MCF 10A (cell line): ENCODE measurements around the gene VAPA. TPM values are rescaled to one million over a fixed set of nuclear protein-coding genes. Genes with fewer than 3 reads are reported as not detected.

Source experiments
- BruUV-seq: library from RNA; stranded (reverse); fragments of 400-500 nt; replicated peaks from 2 replicates; lab custom pipeline; 2021; lab: Mats Ljungman, UMichigan
- CTCF ChIA-PET: fragments of 300-600 bp; sonication (Branson Sonifier 250); formaldehyde crosslinking; extraction: SDS; loops from one replicate; lab custom pipeline; 2021; ENCODE audit warnings: antibody characterized with exemption, inconsistent platforms; lab: Yijun Ruan, JAX
- POLR2A ChIA-PET: fragments of 300-600, 350-650 bp; sonication (Branson Sonifier 250); formaldehyde crosslinking; extraction: SDS; loops from one replicate; lab custom pipeline; 2020; ENCODE audit warnings: antibody characterized with exemption, inconsistent platforms; lab: Yijun Ruan, JAX
- DNase-seq: peaks from one replicate; pipeline ENCODE4 v3.0.0-alpha.2; 2018; ENCODE audit not compliant: unreplicated experiment
- H3K27ac Mint-ChIP-seq: one replicate; pipeline ENCODE4 v1.8.0; 2022; ENCODE audit warnings: mild to moderate bottlenecking, low read depth, mixed read lengths; ENCODE audit not compliant: unreplicated experiment
- H3K27me3 Mint-ChIP-seq: one replicate; pipeline ENCODE4 v1.8.0; 2022; ENCODE audit warnings: mixed read lengths; ENCODE audit not compliant: insufficient read depth, unreplicated experiment
- H3K36me3 Mint-ChIP-seq: one replicate; pipeline ENCODE4 v1.8.0; 2022; ENCODE audit warnings: mild to moderate bottlenecking, moderate library complexity, mixed read lengths; ENCODE audit not compliant: insufficient read depth, unreplicated experiment
- H3K4me1 Mint-ChIP-seq: one replicate; pipeline ENCODE4 v1.8.0; 2022; ENCODE audit warnings: mixed read lengths; ENCODE audit not compliant: insufficient read depth, unreplicated experiment
- H3K4me3 Mint-ChIP-seq: one replicate; pipeline ENCODE4 v1.8.0; 2022; ENCODE audit warnings: mild to moderate bottlenecking, moderate library complexity, mixed read lengths; ENCODE audit not compliant: unreplicated experiment
- H3K9me3 Mint-ChIP-seq: one replicate; pipeline ENCODE4 v1.8.0; 2022; ENCODE audit warnings: mixed read lengths; ENCODE audit not compliant: unreplicated experiment
- CTCF ChIP-seq: fragments of 200-600 bp; IDR thresholded peaks from one replicate; pipeline ENCODE4 v1.8.0; 2022; ENCODE audit warnings: antibody characterized with exemption, mild to moderate bottlenecking; ENCODE audit not compliant: unreplicated experiment
- intact Hi-C: fragments of 100-400 bp; cut with micrococcal nuclease; formaldehyde crosslinking; loops from 2 replicates; pipeline ENCODE4 v1.14.1; 2022
- total RNA-seq: library from RNA; stranded (reverse); gene quantifications from 2 replicates; pipeline ENCODE4 v1.2.3, GENCODE V29; 2022

The VAPA gene
- total RNA-seq, 1 experiment from 2014 or later, result 286 TPM

GRCh38 chr18:9916808-9917207 lies 3.0 kb downstream of the VAPA start:
- peak overlapping the region; percentile 96 for H3K27ac Mint-ChIP-seq
- no peaks in the 10 kb centered on the region for H3K27me3 Mint-ChIP-seq
- intact Hi-C loops, result loop anchor here (5.0 to 10.0 kb wide), 4 partner anchors 40 to 302 kb away; partner anchors contain the start of gene PPP4R1
- POLR2A ChIA-PET, result no interaction called here
- BruUV-seq, result no TSS peak
- no peak for DNase-seq
- H3K36me3 Mint-ChIP-seq, result peaks cover 2% of the 10 kb centered on the region
- no peak for TF ChIP-seq CTCF
- H3K4me3 Mint-ChIP-seq, result peak overlapping the region; percentile 91
- CTCF ChIA-PET, result no interaction called here
- peaks cover 13% of the 10 kb centered on the region for H3K4me1 Mint-ChIP-seq
- no peaks in the 10 kb centered on the region for H3K9me3 Mint-ChIP-seq

- no peak overlapping the region for H3K4me3 Mint-ChIP-seq
- TF ChIP-seq CTCF, result no peak
- H3K27me3 Mint-ChIP-seq, result no peaks in the 10 kb centered on the region
- POLR2A ChIA-PET, result interaction anchor here (1.0 to 1.5 kb wide), 2 partner anchors 8 to 90 kb away, joined by 4 to 5 read pairs; no protein-coding TSS in a partner anchor
- H3K27ac Mint-ChIP-seq, result no peak overlapping the region
- intact Hi-C loops, result loop anchor here (5.0 to 10.0 kb wide), 4 partner anchors 41 to 303 kb away; partner anchors contain the start of gene PPP4R1
- H3K4me1 Mint-ChIP-seq, result peaks cover 13% of the 10 kb centered on the region
- H3K9me3 Mint-ChIP-seq, result no peaks in the 10 kb centered on the region
- DNase-seq, result peak; percentile 62
- CTCF ChIA-PET, result no interaction called here
- peaks cover 7% of the 10 kb centered on the region for H3K36me3 Mint-ChIP-seq
- BruUV-seq, result no TSS peak
Observed at GRCh38 chr18:9918016-9918680, 4.3 kb downstream of the VAPA start.

GRCh38 chr18:9919564-9920232 lies 5.9 kb downstream of the VAPA start:
- Mint-ChIP-seq H3K9me3 (no peaks in the 10 kb centered on the region), H3K27ac (no peak overlapping the region), H3K27me3 (no peaks in the 10 kb centered on the region), H3K4me1 (peaks cover 18% of the 10 kb centered on the region), H3K4me3 (no peak overlapping the region), H3K36me3 (peaks cover 7% of the 10 kb centered on the region)
- BruUV-seq, result no TSS peak
- POLR2A ChIA-PET, result interaction anchor here (1.5 kb wide), 1 partner anchor 91 kb away, joined by 4 read pairs; no protein-coding TSS in a partner anchor
- CTCF ChIA-PET, result interaction anchor here (0.6 to 0.7 kb wide), 2 partner anchors 43 to 139 kb away, joined by 3 read pairs; no protein-coding TSS in a partner anchor
- TF ChIP-seq CTCF, result no peak
- no peak for DNase-seq
- intact Hi-C loops, result loop anchor here (5.0 to 10.0 kb wide), 4 partner anchors 42 to 305 kb away; partner anchors contain the start of gene PPP4R1
